Endodermal cell (in vitro differentiated cells): ENCODE data around the gene SH2D3C. TPM values are rescaled to one million over a fixed set of nuclear protein-coding genes. Genes with fewer than 3 reads are reported as not detected.

Experiments
- DNase-seq: peaks from one replicate; pipeline ENCODE4 v3.0.0-alpha.2; 2017
- H3K27ac ChIP-seq: 2 replicates; pipeline ENCODE4 v1.5.1; 2013; ENCODE audit warnings: mild to moderate bottlenecking, low read depth, low read length, moderate library complexity
- H3K27me3 ChIP-seq: 2 replicates; pipeline ENCODE4 v1.6.1; 2013; ENCODE audit warnings: mild to moderate bottlenecking, low read length, moderate library complexity; ENCODE audit not compliant: insufficient read depth, control insufficient read depth, poor library complexity, severe bottlenecking
- H3K36me3 ChIP-seq: 2 replicates; pipeline ENCODE4 v1.7.0; 2013; ENCODE audit warnings: mild to moderate bottlenecking, low read length, moderate library complexity; ENCODE audit not compliant: control insufficient read depth, insufficient read depth
- H3K4me1 ChIP-seq: one replicate; pipeline ENCODE4 v1.7.0; 2013; ENCODE audit warnings: low read length; ENCODE audit not compliant: control insufficient read depth, insufficient read depth
- H3K4me3 ChIP-seq: 2 replicates; pipeline ENCODE4 v1.5.1; 2013; ENCODE audit warnings: mild to moderate bottlenecking, low read length, moderate library complexity
- H3K9ac ChIP-seq: 2 replicates; pipeline ENCODE4 v1.6.1; 2013; ENCODE audit warnings: mild to moderate bottlenecking, low read length, moderate library complexity; ENCODE audit not compliant: poor library complexity, severe bottlenecking; ENCODE audit errors: extremely low read depth
- H3K9me3 ChIP-seq: 2 replicates; pipeline ENCODE4 v1.6.1; 2013; ENCODE audit warnings: mild to moderate bottlenecking, low read length, moderate library complexity; ENCODE audit not compliant: control insufficient read depth
- H3K27ac Mint-ChIP-seq: 2 replicates; pipeline ENCODE4 v1.8.0; 2020; ENCODE audit warnings: mixed read lengths
- H3K27me3 Mint-ChIP-seq: 2 replicates; pipeline ENCODE4 v1.8.0; 2021; ENCODE audit warnings: mild to moderate bottlenecking, mixed read lengths; ENCODE audit not compliant: insufficient read depth
- H3K36me3 Mint-ChIP-seq: 2 replicates; pipeline ENCODE4 v1.8.0; 2020; ENCODE audit warnings: low read depth, mixed read lengths
- H3K4me1 Mint-ChIP-seq: 2 replicates; pipeline ENCODE4 v1.8.0; 2020; ENCODE audit warnings: mixed read lengths
- H3K4me3 Mint-ChIP-seq: 2 replicates; pipeline ENCODE4 v1.8.0; 2020; ENCODE audit warnings: mild to moderate bottlenecking, moderate library complexity, mixed read lengths
- H3K9me3 Mint-ChIP-seq: 2 replicates; pipeline ENCODE4 v1.8.0; 2020; ENCODE audit warnings: mild to moderate bottlenecking, mixed read lengths
- WGBS, 2 experiments: methylation state at CpG; one replicate each; pipeline versions ENCODE4 v1.1.5 to v1.1.7; 2013; ENCODE audit warnings: missing lambda C conversion rate in 2 of 2, mixed read lengths in 1 of 2; ENCODE audit not compliant: insufficient coverage in 1 of 2, insufficient read length in 1 of 2; 5-methylcytosine and 5-hydroxymethylcytosine counted together
- total RNA-seq, 2 donors: library from RNA; stranded (reverse); fragmentation: NEBNext Ultra II Directional in 1 of 2; extraction: Animal tissue kit (Norgen Biotek cat#: 25700) in 1 of 2; gene quantifications; 2 replicates in 1 of 2; 3 replicates in 1 of 2; pipeline ENCODE4 v1.2.1, GENCODE V29; 2021
- TF ChIP-seq, protein P1 (sequence below): fragments of 200-600 bp; sonication (generic); conservative IDR thresholded peaks from 2 replicates; pipeline ENCODE4 v1.5.0; 2021; ENCODE audit warnings: antibody characterized with exemption, mild to moderate bottlenecking

The SH2D3C gene
- total RNA-seq, 2 donors from 2014 or later, result 0.77 to 1.4 TPM

DNA sequence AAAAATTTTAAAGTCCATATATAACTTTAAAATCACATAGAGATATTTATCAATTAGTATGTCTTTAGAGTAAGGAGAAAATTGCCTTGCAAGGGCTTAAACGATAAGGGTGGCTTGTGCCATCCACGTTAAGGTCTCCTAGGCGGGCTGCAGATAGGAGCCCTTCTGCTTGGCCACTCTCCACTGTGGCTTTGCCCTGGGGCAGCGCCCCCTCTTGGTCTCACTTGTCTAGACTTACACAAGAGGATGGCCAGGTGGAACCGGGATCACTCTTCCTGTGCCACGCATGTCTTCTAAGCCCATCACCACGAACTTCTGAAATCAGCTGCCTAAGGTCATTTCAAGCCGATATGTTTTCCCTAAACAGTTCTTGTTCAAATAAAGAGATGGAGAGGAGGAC, 27.2 kb upstream of the SH2D3C start:
- H3K36me3 Mint-ChIP-seq, result peaks cover 22% of the 10 kb centered on the region
- peaks cover 16% of the 10 kb centered on the region for H3K4me1 ChIP-seq
- no peak overlapping the region for H3K27ac ChIP-seq
- peak; percentile 94 for DNase-seq
- H3K27ac Mint-ChIP-seq, result peak overlapping the region; percentile 69
- no peaks in the 10 kb centered on the region for H3K27me3 Mint-ChIP-seq
- H3K4me1 Mint-ChIP-seq, result peaks cover 6% of the 10 kb centered on the region
- TF ChIP-seq, protein P1, sequence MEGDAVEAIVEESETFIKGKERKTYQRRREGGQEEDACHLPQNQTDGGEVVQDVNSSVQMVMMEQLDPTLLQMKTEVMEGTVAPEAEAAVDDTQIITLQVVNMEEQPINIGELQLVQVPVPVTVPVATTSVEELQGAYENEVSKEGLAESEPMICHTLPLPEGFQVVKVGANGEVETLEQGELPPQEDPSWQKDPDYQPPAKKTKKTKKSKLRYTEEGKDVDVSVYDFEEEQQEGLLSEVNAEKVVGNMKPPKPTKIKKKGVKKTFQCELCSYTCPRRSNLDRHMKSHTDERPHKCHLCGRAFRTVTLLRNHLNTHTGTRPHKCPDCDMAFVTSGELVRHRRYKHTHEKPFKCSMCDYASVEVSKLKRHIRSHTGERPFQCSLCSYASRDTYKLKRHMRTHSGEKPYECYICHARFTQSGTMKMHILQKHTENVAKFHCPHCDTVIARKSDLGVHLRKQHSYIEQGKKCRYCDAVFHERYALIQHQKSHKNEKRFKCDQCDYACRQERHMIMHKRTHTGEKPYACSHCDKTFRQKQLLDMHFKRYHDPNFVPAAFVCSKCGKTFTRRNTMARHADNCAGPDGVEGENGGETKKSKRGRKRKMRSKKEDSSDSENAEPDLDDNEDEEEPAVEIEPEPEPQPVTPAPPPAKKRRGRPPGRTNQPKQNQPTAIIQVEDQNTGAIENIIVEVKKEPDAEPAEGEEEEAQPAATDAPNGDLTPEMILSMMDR, result peak; percentile 84
- H3K9me3 Mint-ChIP-seq, result no peaks in the 10 kb centered on the region
- whole genome bisulfite sequencing, 2 experiments, result 75% methylated on average over 7 to 8 of the region's 8 CpGs
- H3K9ac ChIP-seq, result no peak overlapping the region
- peaks cover 29% of the 10 kb centered on the region for H3K36me3 ChIP-seq
- H3K9me3 ChIP-seq, result no peaks in the 10 kb centered on the region
- no peak overlapping the region for H3K4me3 ChIP-seq
- H3K4me3 Mint-ChIP-seq, result no peak overlapping the region
- H3K27me3 ChIP-seq, result no peaks in the 10 kb centered on the region

DNA sequence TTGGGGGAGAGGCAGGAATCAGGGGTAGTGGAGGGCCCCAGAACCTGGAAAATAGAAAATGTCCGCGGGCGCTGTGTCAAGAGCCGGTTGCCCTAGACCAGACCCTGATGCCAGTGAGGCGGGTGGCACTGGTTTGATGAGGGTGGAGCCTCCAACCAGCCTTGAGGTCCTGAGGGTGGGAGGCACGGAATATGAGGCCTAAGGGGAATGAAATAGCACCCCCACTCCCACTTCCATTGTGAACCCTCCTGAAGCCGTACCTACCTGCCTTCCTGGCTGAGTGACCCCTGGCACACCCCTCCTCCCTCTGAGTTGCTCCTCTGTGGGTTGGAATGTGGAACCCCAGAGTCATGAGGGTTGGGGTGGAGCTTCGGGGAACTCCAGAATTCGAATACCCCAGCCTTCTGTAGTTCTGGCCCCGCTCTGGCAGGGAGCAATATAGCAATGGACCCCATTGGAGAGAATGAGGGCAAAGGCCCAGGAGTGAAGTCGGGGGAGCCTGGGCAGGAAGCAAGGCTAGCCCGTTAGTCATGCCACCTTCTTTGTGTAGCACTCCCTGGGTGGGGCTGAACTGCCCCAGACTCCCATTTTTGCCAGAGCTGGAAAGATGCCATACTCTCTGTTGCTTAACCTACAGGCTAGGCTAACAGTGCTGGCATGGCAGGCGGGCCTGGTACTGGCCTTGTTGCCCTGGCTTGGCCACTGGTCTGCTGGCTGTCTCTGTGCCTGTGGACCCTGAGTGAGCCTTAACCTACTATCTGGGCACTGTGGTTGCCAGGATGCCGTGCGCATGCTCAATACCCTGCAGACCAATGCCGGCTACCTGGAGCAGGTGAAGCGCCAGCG, 25.3 kb upstream of the SH2D3C start:
- peaks cover 2% of the 10 kb centered on the region for H3K4me1 Mint-ChIP-seq
- peak overlapping the region; percentile 97 for H3K4me3 Mint-ChIP-seq
- Histone ChIP-seq H3K27ac (peak overlapping the region; percentile 17), H3K27me3 (no peaks in the 10 kb centered on the region), H3K9ac (peak overlapping the region; percentile 84), H3K4me3 (peak overlapping the region; percentile 97), H3K4me1 (peaks cover 8% of the 10 kb centered on the region), H3K36me3 (peaks cover 22% of the 10 kb centered on the region), H3K9me3 (no peaks in the 10 kb centered on the region)
- H3K27me3 Mint-ChIP-seq, result no peaks in the 10 kb centered on the region
- peak overlapping the region; percentile 95 for H3K27ac Mint-ChIP-seq
- TF ChIP-seq, protein P1, result no peak
- H3K36me3 Mint-ChIP-seq, result peaks cover 16% of the 10 kb centered on the region
- DNase-seq, result no peak
- WGBS, 2 experiments, result 61 to 87% methylated on average over 10 to 18 of the region's 18 CpGs
- no peaks in the 10 kb centered on the region for H3K9me3 Mint-ChIP-seq

DNA sequence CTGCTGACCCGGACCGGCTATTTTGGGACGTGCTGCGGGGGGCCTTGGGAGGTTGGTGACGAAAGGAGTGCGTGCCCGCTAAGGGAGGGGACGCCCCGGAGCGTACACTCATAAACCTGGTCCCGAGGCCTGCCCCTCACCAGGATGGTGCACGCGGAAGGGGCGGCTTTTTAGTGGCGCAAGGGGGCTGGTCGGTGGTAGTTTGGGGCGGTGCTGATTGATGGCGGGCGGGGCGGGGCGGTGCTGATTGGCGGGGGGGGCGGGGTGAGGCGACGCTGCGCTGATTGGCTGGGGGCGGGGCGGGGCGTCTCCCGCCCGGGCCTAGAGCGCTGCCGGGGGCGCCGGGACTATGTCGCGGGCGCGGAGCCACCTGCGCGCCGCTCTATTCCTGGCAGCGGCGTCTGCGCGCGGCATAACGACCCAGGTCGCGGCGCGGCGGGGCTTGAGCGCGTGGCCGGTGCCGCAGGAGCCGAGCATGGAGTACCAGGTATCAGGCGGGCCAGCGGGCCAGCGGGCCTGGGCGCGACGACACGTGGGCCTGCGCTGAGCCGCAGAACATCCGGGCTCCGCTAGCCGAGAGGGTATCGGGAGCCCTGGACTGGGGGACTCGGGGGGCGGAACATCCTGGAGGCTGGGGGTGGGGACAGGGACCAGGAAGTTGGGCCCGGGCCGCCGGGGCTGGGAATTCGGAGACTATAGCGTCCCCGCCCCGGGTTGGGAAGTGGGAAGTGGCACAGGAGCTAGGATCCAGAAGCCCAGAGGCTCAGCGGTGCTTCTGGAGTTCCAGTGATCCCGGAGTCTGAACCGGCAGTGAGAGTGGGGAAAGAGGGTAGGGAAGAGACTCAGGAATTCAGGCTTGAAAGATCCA, 24.3 kb upstream of the SH2D3C start, which contains the start of gene FPGS:
TSS of gene FPGS (plus strand) at position 307 of the 868 bp plus-strand sequence. CDS start at position 350, 43 bp downstream.
- peaks cover 17% of the 10 kb centered on the region for H3K36me3 ChIP-seq
- Mint-ChIP-seq H3K27me3 (no peaks in the 10 kb centered on the region), H3K9me3 (no peaks in the 10 kb centered on the region), H3K4me1 (peaks cover 5% of the 10 kb centered on the region), H3K4me3 (peak within 1 kb of the TSS; percentile 97), H3K36me3 (peaks cover 15% of the 10 kb centered on the region), H3K27ac (peak within 1 kb of the TSS; percentile 97)
- no peaks in the 10 kb centered on the region for H3K9me3 ChIP-seq
- WGBS, 2 experiments, result 0 to 1% methylated on average over 23 to 83 of the region's 83 CpGs
- peak within 1 kb of the TSS; percentile 73 for H3K27ac ChIP-seq
- peak within 1 kb of the TSS; percentile 84 for H3K9ac ChIP-seq
- H3K4me3 ChIP-seq, result peak within 1 kb of the TSS; percentile 97
- H3K4me1 ChIP-seq, result peaks cover 13% of the 10 kb centered on the region
- DNase-seq, result peak; percentile 95
- no peaks in the 10 kb centered on the region for H3K27me3 ChIP-seq
- TF ChIP-seq, protein P1, result no peak
